A549 (cell line): ENCODE results near the gene TTC34. TPM values are rescaled to one million over a fixed set of nuclear protein-coding genes. Genes with fewer than 3 reads are reported as not detected.

Source experiments
- ATAC-seq, 2 experiments: fragments of 200-7000 bp in 1 of 2; fragments of >200 bp in 1 of 2; cut with Nextera tagmentation in 1 of 2; cut with Tn5 transposase in 1 of 2; 3 replicates each; pipeline versions ENCODE4 v1.8.0 to v1.9.1; 2018 to 2020; ENCODE audit warnings: mild to moderate bottlenecking in 1 of 2, moderate library complexity in 1 of 2
- CTCF ChIA-PET: fragments of 300-600 bp; sonication (Branson Sonifier 250); formaldehyde crosslinking; extraction: SDS; loops from one replicate; lab custom pipeline; 2021; ENCODE audit warnings: antibody characterized with exemption, inconsistent platforms; lab: Yijun Ruan, JAX
- POLR2A ChIA-PET: fragments of 350-600 bp; formaldehyde crosslinking; extraction: SDS; loops from one replicate; lab custom pipeline; 2021; ENCODE audit warnings: antibody characterized with exemption, inconsistent platforms; lab: Yijun Ruan, JAX
- DNase-seq, 2 experiments: peaks; one replicate each; pipeline versions ENCODE4 v3.0.0 to v3.0.0-alpha.2; 2011 to 2016; ENCODE audit warnings: low read depth in 1 of 2, low spot score in 1 of 2
- FAIRE-seq: peaks from 2 replicates; lab custom pipeline; 2011; peaks lifted over from hg19 to GRCh38; lab: Jason Lieb, UNC
- H3K27ac ChIP-seq, 2 experiments: fragments of >200 bp; sonication (Bioruptor Twin); formaldehyde crosslinking; 3 replicates each; pipeline ENCODE4 v1.5.1; 2016 to 2017
- H3K4me1 ChIP-seq: fragments of >200 bp; sonication (Bioruptor Twin); formaldehyde crosslinking; 3 replicates; pipeline ENCODE4 v1.6.1; 2016
- H3K4me2 ChIP-seq: fragments of >200 bp; sonication (Bioruptor Twin); formaldehyde crosslinking; 3 replicates; pipeline ENCODE4 v1.6.1; 2016
- H3K4me3 ChIP-seq: fragments of >200 bp; sonication (Bioruptor Twin); formaldehyde crosslinking; 3 replicates; pipeline ENCODE4 v1.5.1; 2016
- H3K9me3 ChIP-seq: fragments of >200 bp; sonication (Bioruptor Twin); formaldehyde crosslinking; 3 replicates; pipeline ENCODE4 v1.6.1; 2016
- CEBPB ChIP-seq, 2 experiments: fragments of >200 bp in 1 of 2; sonication (Bioruptor Twin) in 1 of 2; formaldehyde crosslinking in 1 of 2; IDR thresholded peaks; 2 replicates each; pipeline ENCODE4 v1.6.1; 2012 to 2016
- EHF ChIP-seq: fragments of 250-450 bp; sonication (Bioruptor Pico); IDR thresholded peaks from 2 replicates; pipeline ENCODE4 v1.5.0; 2020; ENCODE audit warnings: mild to moderate bottlenecking
- ESRRA ChIP-seq: fragments of 150-350 bp; IDR thresholded peaks from 2 replicates; pipeline ENCODE4 v1.6.1; 2014; ENCODE audit warnings: mild to moderate bottlenecking, low read length, borderline replicate concordance
- FOSB ChIP-seq: fragments of 250-450 bp; sonication (Bioruptor Pico); IDR thresholded peaks from 2 replicates; pipeline ENCODE4 v1.5.0; 2020; ENCODE audit warnings: mild to moderate bottlenecking, moderate library complexity
- FOSL2 ChIP-seq, 2 experiments: fragments of 450-650 bp in 1 of 2; fragments of >200 bp in 1 of 2; sonication (Bioruptor Twin) in 1 of 2; formaldehyde crosslinking; IDR thresholded peaks; 2 replicates each; pipeline versions ENCODE4 v1.5.0 to v1.6.1; 2016 to 2020; ENCODE audit warnings: mild to moderate bottlenecking in 1 of 2, moderate library complexity in 1 of 2
- FOXS1 ChIP-seq: fragments of 250-450 bp; sonication (Bioruptor Pico); IDR thresholded peaks from 2 replicates; pipeline ENCODE4 v1.5.0; 2020; ENCODE audit warnings: mild to moderate bottlenecking, moderate library complexity
- GATA3 ChIP-seq: IDR thresholded peaks from 2 replicates; pipeline ENCODE4 v1.6.1; 2012; ENCODE audit warnings: borderline replicate concordance
- HES2 ChIP-seq: fragments of >200 bp; sonication (Bioruptor Twin); formaldehyde crosslinking; IDR thresholded peaks from 2 replicates; pipeline ENCODE4 v1.6.1; 2016
- HMGXB4 ChIP-seq: fragments of 250-450 bp; sonication (Bioruptor Pico); IDR thresholded peaks from 2 replicates; pipeline ENCODE4 v1.5.0; 2021; ENCODE audit warnings: mild to moderate bottlenecking, moderate library complexity, borderline replicate concordance
- JUN ChIP-seq, 2 experiments: fragments of >200 bp; sonication (Bioruptor Twin); formaldehyde crosslinking; IDR thresholded peaks; 2 replicates in 1 of 2; 3 replicates in 1 of 2; pipeline ENCODE4 v1.6.1; 2016 to 2017
- JUNB ChIP-seq: fragments of >200 bp; sonication (Bioruptor Twin); formaldehyde crosslinking; IDR thresholded peaks from 2 replicates; pipeline ENCODE4 v1.6.1; 2016
- MYC ChIP-seq: IDR thresholded peaks from 2 replicates; pipeline ENCODE4 v1.6.1; 2012; ENCODE audit warnings: mild to moderate bottlenecking, inconsistent platforms, low read length, improper control_type of control experiment, borderline replicate concordance
- NFE2L2 ChIP-seq: fragments of 150-350 bp; conservative IDR thresholded peaks from 2 replicates; pipeline ENCODE4 v1.6.1; 2014; ENCODE audit warnings: low read length
- PBX3 ChIP-seq: IDR thresholded peaks from 2 replicates; pipeline ENCODE4 v1.6.1; 2012
- POLR2AphosphoS2 ChIP-seq: conservative IDR thresholded peaks from 2 replicates; pipeline ENCODE4 v1.6.1; 2012; ENCODE audit warnings: low read length, improper control_type of control experiment, inconsistent platforms
- RAD21 ChIP-seq, 2 experiments: fragments of >200 bp in 1 of 2; sonication (Bioruptor Twin) in 1 of 2; formaldehyde crosslinking in 1 of 2; IDR thresholded peaks in 1 of 2; conservative IDR thresholded peaks in 1 of 2; 2 replicates in 1 of 2; 3 replicates in 1 of 2; pipeline ENCODE4 v1.6.1; 2012 to 2018; ENCODE audit warnings: inconsistent platforms in 1 of 2
- REST ChIP-seq: fragments of 200-600 bp; sonication (generic); IDR thresholded peaks from 2 replicates; pipeline ENCODE4 v1.6.1; 2016; ENCODE audit warnings: antibody characterized with exemption, mild to moderate bottlenecking, moderate library complexity
- TFCP2L1 ChIP-seq: fragments of 250-450 bp; sonication (Bioruptor Pico); IDR thresholded peaks from 2 replicates; pipeline ENCODE4 v1.5.0; 2021; ENCODE audit warnings: mild to moderate bottlenecking
- TP53 ChIP-seq: fragments of 250-450 bp; sonication (Bioruptor Pico); IDR thresholded peaks from 2 replicates; pipeline ENCODE4 v1.5.0; 2021; ENCODE audit warnings: mild to moderate bottlenecking, moderate library complexity
- USF2 ChIP-seq: fragments of 450-650 bp; IDR thresholded peaks from 2 replicates; pipeline ENCODE4 v1.6.1; 2014; ENCODE audit warnings: antibody characterized with exemption
- ZNF302 ChIP-seq: fragments of 250-450 bp; sonication (Bioruptor Pico); IDR thresholded peaks from 2 replicates; pipeline ENCODE4 v1.9.0; 2021; ENCODE audit warnings: inconsistent platforms, mild to moderate bottlenecking, moderate library complexity
- ZSCAN20 ChIP-seq: fragments of 250-450 bp; sonication (Bioruptor Pico); IDR thresholded peaks from 2 replicates; pipeline ENCODE4 v1.8.0; 2022; ENCODE audit warnings: mild to moderate bottlenecking, moderate library complexity
- WGBS: methylation state at CpG from one replicate; pipeline ENCODE4 v1.1.6; 2017; ENCODE audit errors: missing lambda C conversion rate; 5-methylcytosine and 5-hydroxymethylcytosine counted together
- polyA plus RNA-seq, 4 experiments: library from polyadenylated mRNA; depleted of rRNA in 3 of 4; stranded (reverse); fragments of >200 nt; fragmentation: RNase III in 1 of 4; extraction: RNeasy Plus Mini Kit Qiagen cat#74134 plus additional on column Dnase treatment in 1 of 4; gene quantifications; 2 replicates in 3 of 4; 3 replicates in 1 of 4; pipeline ENCODE4 v1.2.3, GENCODE V29; 2011 to 2017

The TTC34 gene
- polyA plus RNA-seq, 2 of the 4 experiments (the other 2 are of a cell fraction), result 0.04 to 0.05 TPM

- TF ChIP-seq EHF (no peak), JUN (IDR thresholded peaks at IDR 0.05) (no peak)
- TF ChIP-seq, all 56 proteins: peak for 0
These were observed 183.5 kb downstream of the TTC34 start (continued) for GRCh38 chr1:2617971-2618470.

- H3K4me3 ChIP-seq, result no peak overlapping the region
- H3K9me3 ChIP-seq, result peaks cover 11% of the 10 kb centered on the region; the same call in 1 of the 3 replicates
- DNase-seq (no peak), ATAC-seq (no peak), FAIRE-seq (no peak)
- TF ChIP-seq NFE2L2 (no peak), JUN (IDR thresholded peaks at IDR 0.05) (no peak), ESRRA (no peak), ZSCAN20 (CRISPR knock-in tag) (no peak), ZNF302 (CRISPR knock-in tag) (no peak), PBX3 (no peak), FOXS1 (no peak), TFCP2L1 (CRISPR knock-in tag) (no peak), FOSB (CRISPR knock-in tag) (no peak), FOSL2 (IDR thresholded peaks at IDR 0.05) (no peak), FOSL2 (CRISPR knock-in tag; IDR thresholded peaks at IDR 0.05) (no peak), JUNB (no peak), TP53 (CRISPR knock-in tag) (no peak), POLR2AphosphoS2 (no peak), USF2 (no peak), REST (no peak), CEBPB (IDR thresholded peaks at IDR 0.05) (no peak)
- ChIA-PET POLR2A (no interaction called here), CTCF (no interaction called here)
- WGBS, result 30% methylated on average over 2 of the region's 2 CpGs
- H3K27ac ChIP-seq, result no peak overlapping the region
- no peak overlapping the region for H3K4me2 ChIP-seq
- no peaks in the 10 kb centered on the region for H3K4me1 ChIP-seq
These were observed 187.3 kb downstream of the TTC34 start for GRCh38 chr1:2614145-2614544.

GRCh38 chr1:2612591-2613365 lies 188.7 kb downstream of the TTC34 start:
- no peak overlapping the region for H3K4me2 ChIP-seq
- CTCF ChIA-PET, result interaction anchor here (0.5 kb wide), 1 partner anchor 835 kb away, joined by 3 read pairs; no protein-coding TSS in a partner anchor
- no peak for ATAC-seq

More at GRCh38 chr1:2612591-2613365, 188.7 kb downstream of the TTC34 start:
- Histone ChIP-seq H3K4me1 (no peaks in the 10 kb centered on the region), H3K27ac (no peak overlapping the region), H3K4me3 (no peak overlapping the region), H3K9me3 (peaks cover 11% of the 10 kb centered on the region; the same call in 1 of the 3 replicates)
- POLR2A ChIA-PET, result no interaction called here
- 46% methylated on average over 11 of the region's 11 CpGs for WGBS
- FAIRE-seq (no peak), DNase-seq (no peak)
- TF ChIP-seq FOSB (CRISPR knock-in tag), result no peak
- no peak for TF ChIP-seq RAD21 (conservative IDR thresholded peaks at IDR 0.05 in 1 of 2, IDR thresholded peaks at IDR 0.05 in 1 of 2)
- no peak for TF ChIP-seq CEBPB (IDR thresholded peaks at IDR 0.05)
- no peak for TF ChIP-seq MYC
- TF ChIP-seq HES2, result no peak
- no peak for TF ChIP-seq HMGXB4
- no peak for TF ChIP-seq PBX3
- no peak for TF ChIP-seq GATA3
- TF ChIP-seq JUNB, result no peak
